COLO829 (cell line): ENCODE results near the gene MX2.
"Not testable (repeated sequence)": the region's sequence is repeated elsewhere in the genome, so short reads cannot be mapped to it uniquely, and the experiment has no call there.

Source experiments
- DNase-seq: peaks from one replicate; pipeline ENCODE4 v3.0.0; 2012; ENCODE audit warnings: low spot score

MX2 gene

GRCh38 chr21:41361786-41362604 is at the start of gene MX2:
MX2 (plus strand) TSS chr21:41362027; CDS start chr21:41376907, 14,880 bp downstream.
- DNase-seq, result no peak

- DNase-seq, result not testable (repeated sequence)
Measured at GRCh38 chr21:41313285-41314164, 48.3 kb upstream of the MX2 start.

GRCh38 chr21:41315726-41316125 is 46.1 kb upstream of the MX2 start:
- DNase-seq, result no peak

- DNase-seq, result no peak
Measured at GRCh38 chr21:41316200-41317062, 45.4 kb upstream of the MX2 start, which contains the start of gene FAM3B. FAM3B (plus strand) TSS chr21:41316801; CDS start chr21:41316880, 79 bp downstream.

GRCh38 chr21:41317063-41317392 is 44.8 kb upstream of the MX2 start:
- DNase-seq, result no peak

GRCh38 chr21:41317458-41317857 is 44.4 kb upstream of the MX2 start:
- DNase-seq, result no peak

- DNase-seq, result no peak
Measured at GRCh38 chr21:41318218-41318617, 43.6 kb upstream of the MX2 start.

GRCh38 chr21:41319273-41319672 is 42.6 kb upstream of the MX2 start:
- DNase-seq, result no peak

GRCh38 chr21:41321211-41321907 is 40.5 kb upstream of the MX2 start:
- DNase-seq, result no peak

- DNase-seq, result no peak
Measured at GRCh38 chr21:41321908-41322495, 39.8 kb upstream of the MX2 start.

- DNase-seq, result no peak
Measured at GRCh38 chr21:41322496-41323382, 39.1 kb upstream of the MX2 start.

GRCh38 chr21:41325138-41325912 is 36.5 kb upstream of the MX2 start:
- DNase-seq, result peak; percentile 57

GRCh38 chr21:41326414-41327080 is 35.3 kb upstream of the MX2 start:
- no peak for DNase-seq

GRCh38 chr21:41327753-41328152 is 34.1 kb upstream of the MX2 start:
- DNase-seq, result no peak

- DNase-seq, result no peak
Measured at GRCh38 chr21:41328660-41329607, 32.9 kb upstream of the MX2 start.

- DNase-seq, result no peak
Measured at GRCh38 chr21:41333752-41334151, 28.1 kb upstream of the MX2 start.

- DNase-seq, result no peak
Measured at GRCh38 chr21:41337515-41337914, 24.3 kb upstream of the MX2 start.

GRCh38 chr21:41338455-41338854 is 23.4 kb upstream of the MX2 start:
- DNase-seq, result no peak
